GM21723 (cell line): ENCODE measurements around the gene MICU1.
A peak's percentile ranks its signal among the peaks of the same experiment; 100 is the strongest.
"Not testable (repeated sequence)": the region's sequence is repeated elsewhere in the genome, so short reads cannot be mapped to it uniquely, and the experiment has no call there.

Experiments
- ATAC-seq: cut with Tn5 transposase; IDR thresholded peaks from one replicate; pipeline ENCODE4 v1.9.1; 2021; ENCODE audit warnings: mild to moderate bottlenecking, moderate library complexity; ENCODE audit not compliant: unreplicated experiment

Gene MICU1

DNA sequence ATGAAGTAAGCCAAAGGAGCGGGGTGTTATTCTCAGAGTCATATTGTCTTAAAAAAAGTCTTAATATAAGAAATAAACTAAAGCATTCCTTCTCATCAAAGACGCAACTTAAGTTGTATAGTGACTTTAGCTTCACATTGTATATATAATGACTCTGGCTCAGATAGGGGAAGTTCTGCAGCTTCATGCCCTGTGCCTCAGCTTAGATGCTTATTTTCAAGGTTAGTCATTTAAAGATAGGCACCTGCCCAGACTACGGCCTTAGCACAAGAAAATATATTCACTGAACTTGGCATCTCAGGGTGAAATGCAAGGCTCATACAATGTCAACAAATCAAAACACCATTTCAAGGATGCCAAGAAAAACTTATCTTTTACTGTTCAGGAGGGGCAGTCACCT, 218.4 kb downstream of the MICU1 start:
- no peak for ATAC-seq

DNA sequence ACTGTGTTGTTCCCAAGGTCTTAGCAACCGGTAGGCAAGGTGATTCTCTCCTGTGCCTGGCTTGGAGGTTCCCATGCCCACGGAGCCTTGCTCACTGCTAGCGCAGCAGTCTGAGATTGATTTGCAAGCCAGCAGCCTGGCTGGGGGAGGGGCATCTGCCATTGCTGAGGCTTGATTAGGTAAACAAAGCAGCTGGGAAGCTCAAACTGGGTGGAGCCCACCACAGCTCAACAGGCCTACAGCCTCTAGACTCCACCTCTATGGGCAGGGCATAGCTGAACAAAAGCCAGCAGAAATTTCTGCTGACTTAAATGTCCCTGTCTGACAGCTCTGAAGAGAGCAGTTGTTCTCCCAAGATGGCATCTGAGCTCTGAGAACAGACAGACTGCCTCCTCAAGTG, 230.3 kb downstream of the MICU1 start:
- ATAC-seq = not testable (repeated sequence)

DNA sequence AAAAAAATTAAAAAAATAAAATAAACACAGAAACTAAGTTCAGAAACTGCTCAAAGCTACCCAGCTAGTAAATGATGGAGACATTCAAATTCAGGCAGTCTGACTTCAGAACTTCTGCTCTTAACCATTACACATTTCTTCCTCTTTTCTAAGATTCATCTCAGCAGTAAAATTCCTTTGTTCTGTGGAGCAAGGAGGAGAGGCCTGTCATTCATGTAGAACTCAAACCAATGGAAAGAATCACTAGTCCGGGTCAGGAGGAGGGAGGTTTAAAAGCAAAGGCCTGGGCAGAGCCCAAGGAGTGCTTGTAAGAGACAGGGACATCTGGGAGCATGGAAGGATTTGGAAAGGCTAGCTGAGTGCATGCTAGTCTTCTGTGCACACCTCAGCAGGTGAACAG, 233.3 kb downstream of the MICU1 start:
- ATAC-seq = no peak

DNA sequence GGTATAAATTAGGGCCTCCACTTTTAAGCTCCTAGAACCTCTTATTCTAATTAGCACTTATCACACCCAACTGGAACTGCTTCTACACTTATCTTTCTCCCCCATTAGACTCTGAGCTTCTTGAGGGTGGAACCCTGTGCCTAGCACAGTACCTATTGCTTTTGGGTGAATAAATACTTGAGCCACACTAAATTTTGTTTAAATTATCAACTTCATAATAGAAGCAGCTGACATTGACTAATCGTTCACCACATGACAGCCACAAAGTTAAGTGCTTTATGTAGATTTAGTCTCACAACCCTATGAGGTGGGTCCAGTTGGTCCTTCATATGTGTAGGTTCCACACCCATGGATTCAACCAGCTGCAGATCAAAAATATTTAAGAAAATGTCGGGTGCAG, 235.1 kb downstream of the MICU1 start:
- ATAC-seq = no peak

DNA sequence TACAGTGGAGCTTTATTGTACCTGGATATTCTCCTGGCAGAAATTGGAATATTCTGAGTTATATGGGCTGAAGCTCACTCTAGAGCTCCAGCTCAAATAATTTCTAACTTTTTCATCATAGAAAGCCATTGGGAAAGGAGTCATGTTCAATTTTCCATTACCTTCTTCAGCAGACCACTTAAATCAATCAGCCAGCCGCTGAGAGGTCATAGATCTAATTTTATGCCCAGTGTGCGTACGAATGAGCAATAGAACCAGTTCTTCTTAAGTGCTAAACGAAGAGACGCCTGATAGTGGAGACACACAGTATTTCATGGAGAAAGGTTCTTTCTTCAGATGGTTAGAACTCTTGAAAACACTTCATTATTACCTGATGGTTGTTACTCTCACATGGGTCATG, 236.2 kb downstream of the MICU1 start:
- ATAC-seq = no peak

DNA sequence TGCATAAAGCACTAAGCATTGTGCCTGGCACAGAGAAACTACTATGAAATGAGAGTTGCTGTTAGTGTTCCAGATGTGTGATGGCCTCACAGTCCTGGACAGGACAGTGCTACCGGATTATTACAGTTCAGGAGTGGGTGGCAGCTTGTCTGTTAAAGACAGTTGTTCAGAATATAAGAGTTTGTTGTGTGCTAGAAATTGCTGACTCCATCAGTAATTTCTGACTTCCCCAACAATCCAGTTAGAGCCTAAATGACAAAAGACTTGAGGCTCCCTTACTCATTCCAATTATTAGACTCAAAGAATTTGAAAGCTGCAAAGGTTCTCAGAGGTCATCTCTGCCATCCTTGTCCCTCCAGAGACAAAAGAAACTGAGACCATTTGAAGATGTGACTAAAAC, 236.9 kb downstream of the MICU1 start:
- no peak for ATAC-seq

DNA sequence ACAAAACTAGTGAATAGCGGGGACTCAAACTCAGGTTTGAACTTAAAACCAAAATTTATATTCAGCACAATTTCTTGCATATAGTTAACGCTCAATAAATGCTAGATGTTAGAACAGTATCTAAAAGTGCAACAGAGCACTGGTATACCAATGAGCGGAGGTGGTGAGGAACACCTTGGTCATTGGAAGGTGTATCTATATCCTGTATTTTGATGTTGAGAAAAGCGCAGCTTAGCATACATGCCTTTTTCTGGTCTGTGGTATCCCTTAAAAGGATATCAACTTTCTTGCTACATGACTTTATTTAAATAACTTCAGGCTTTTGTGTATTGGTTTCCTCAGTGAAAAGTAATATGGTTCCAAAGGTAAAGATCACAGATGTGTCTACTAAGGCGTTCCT, 237.8 kb downstream of the MICU1 start:
- no peak for ATAC-seq

DNA sequence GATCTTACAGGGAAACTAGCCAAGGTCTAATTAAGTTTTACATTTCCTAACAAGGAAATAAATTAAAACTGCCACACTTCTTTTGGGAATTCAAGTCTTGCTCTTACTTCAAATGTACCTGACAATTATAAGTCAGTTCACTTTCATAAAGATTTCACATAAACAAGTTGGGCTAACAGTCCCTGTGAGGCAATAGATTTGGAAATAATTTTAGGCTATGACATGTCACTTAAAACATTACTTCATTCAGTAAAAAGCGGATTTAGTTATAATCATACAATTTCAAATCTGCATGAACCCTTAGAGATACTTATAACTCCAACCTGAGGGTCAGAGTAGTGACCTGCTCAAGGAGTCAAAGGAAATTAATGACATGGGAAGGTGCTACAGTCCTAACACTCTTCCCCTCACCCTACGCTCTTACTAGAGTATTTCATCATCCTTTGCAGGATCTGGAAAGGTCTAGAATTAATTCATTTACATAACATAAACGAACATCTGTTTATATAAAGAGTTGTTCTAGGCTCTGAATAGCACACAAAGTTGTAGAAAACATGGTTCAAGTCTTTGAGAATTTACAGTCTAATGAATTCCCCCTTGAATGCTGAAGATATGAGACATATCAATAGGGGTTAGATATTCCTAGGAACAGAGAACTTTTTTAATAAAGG, 238.8 kb downstream of the MICU1 start:
- no peak for ATAC-seq

DNA sequence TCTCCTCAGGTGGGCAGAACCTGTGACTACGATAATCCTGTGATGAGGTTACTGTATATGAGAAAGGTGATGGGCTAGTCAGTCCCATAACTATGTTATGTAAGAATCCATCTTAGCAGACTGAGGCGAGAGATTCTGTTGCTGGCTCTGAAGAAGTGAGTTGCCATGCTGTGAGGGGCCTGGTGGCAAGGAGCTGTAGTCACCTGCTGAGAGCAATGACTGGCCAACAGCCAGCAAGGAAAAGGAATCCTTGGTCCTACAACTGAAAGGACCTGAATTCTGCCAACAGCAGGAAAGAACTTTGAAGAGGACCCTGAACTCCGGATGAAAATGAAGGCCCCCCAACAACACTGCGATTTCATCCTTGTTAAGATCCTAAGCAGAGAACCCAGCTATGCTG, 240.2 kb downstream of the MICU1 start:
- no peak for ATAC-seq

DNA sequence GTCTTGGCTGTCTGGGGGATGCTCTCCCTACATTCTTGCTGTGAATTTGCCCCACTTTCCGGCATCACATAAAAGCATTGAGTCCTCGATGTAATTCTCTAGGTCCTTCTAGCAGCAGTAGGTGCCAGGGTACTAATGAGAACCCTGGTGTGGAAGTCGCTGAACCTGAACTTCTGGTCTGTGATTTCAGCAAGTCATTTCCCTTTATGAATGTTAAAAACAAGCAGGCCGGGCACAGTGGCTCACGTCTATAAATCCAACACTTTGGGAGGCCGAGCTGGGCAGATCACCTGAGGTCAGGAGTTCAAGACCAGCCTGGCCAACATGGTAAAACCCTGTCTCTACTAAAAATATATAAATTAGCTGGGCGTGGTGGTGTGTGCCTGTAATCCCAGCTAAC, 240.9 kb downstream of the MICU1 start:
- ATAC-seq = not testable (repeated sequence)

DNA sequence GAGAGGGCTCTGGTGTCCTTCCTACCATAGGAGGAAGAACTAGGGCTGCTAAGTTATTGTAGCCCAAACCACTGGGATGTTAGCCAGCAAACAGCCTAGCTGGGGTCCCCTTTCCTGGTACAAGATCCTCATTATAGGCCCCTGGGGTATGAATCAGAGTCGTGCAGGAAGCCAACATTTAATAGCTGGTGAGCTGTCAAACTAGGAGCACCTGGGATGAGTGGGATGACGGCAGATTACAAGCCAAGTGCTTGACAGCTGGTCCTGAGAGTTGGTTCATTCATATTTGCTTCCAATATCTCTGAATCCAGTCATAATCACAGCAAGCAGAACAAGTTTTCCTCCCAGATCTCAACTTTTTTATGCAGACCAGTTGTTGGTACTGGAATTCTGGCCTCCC, 246.1 kb downstream of the MICU1 start:
- ATAC-seq = no peak

DNA sequence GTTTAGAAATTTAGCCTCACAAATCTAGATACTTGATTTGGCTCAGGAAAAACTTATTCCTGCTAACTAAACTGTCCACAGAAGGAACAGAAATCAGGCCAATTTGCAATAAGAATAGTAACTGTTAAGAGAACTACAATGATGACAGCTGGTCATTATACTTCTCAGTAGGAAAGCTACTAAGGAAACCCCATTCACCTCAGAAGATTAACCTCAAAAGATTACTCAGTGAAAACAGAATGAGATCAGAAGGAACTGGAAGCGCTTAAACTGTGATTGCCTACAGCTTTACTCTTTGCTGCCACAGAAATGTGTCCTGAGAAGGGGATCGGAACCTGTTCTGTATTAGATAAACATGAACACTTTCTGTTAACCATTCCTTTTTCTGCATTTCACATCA, 246.8 kb downstream of the MICU1 start:
- ATAC-seq = no peak

DNA sequence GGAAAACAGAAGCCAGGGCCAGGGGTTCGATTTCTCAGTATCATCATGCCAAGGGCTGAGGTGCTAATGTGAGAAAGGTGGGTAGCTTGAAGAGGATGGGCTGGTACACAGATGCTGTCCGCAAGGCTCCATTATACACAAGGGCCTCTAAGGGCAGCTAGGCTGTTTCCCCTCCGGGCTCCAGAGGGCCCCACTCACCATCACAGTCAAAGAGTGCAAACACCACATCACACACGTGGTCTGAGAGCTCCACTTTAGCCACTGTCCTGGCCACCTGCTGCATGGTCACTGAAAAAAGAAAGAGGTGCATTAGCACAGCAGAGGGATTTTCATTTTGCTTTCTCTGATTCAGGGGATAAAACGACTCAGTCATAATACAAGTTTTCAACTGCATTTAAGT, 250.3 kb downstream of the MICU1 start:
- no peak for ATAC-seq

DNA sequence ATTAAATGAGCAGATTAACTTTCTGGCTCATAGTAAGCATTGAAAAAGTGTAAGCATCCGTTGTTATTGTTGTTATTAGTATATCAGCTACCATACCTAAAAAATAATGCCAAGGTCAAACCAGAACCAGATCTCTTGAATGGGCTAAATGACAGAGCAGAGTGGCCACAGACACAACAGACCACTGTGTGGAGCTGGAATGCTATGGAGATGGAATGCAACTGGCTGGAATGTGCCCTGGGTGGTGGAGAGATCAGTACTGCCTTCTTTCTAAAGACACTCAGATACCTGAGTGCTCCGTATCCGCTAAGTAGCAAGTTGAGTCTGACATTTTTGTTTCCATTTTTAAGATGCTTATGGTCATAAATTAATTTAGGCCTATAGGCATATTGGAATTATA, 250.7 kb downstream of the MICU1 start:
- no peak for ATAC-seq

DNA sequence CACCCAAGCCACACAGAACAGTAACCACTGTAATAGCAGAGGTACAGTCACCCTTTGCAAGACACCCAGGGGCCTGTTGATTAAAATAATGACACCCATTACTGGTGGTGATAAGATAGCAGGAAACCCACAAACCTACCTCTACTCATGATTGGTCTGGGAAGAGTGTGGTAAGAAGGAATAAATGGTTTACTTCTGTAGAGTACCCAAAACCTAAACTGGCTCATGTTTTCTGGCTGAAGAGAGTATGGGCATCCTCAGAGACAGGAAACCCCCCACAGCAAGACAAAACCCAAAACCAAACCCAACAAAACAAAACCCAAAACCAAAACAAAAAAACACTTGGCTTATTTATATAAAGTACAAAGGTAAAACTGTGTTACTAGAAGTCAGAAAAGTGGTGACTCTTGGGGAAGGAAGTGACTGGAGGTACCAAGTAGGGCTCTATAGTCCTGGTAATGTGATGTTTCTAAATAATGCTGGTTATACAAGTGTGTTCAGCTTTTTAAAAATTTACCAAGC, 255.6 kb downstream of the MICU1 start:
- no peak for ATAC-seq

DNA sequence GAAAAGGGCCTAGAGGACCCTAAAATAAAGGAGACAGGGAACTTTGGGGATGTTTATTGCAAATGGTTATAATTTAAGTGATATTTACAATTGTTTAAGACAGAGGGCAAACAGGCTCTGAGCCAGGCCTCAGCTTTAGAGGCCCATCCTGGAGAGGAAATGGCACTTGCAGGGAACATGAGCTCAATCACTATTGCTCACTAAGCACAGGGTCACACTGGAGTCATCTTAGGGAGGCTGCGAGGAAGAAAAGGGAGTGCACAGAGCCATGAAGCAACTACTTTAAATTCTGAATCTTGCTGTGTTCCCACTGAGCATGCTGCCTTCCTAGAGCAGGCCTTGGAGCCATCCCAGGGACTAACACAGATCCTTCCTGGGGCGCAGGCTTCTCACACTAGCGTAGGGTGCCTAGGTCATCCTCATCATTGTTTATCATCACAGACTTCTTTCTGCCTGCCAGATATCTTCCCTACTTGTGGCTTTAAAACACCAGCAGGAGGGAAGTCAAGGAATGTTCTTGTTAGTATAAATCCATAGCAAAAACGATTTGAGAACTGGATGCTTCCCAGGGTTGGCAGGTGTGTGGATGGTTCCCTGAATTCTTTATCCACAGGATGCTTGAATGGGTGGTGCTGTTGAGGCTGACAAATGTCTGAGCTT, 258.4 kb downstream of the MICU1 start:
- ATAC-seq = no peak

DNA sequence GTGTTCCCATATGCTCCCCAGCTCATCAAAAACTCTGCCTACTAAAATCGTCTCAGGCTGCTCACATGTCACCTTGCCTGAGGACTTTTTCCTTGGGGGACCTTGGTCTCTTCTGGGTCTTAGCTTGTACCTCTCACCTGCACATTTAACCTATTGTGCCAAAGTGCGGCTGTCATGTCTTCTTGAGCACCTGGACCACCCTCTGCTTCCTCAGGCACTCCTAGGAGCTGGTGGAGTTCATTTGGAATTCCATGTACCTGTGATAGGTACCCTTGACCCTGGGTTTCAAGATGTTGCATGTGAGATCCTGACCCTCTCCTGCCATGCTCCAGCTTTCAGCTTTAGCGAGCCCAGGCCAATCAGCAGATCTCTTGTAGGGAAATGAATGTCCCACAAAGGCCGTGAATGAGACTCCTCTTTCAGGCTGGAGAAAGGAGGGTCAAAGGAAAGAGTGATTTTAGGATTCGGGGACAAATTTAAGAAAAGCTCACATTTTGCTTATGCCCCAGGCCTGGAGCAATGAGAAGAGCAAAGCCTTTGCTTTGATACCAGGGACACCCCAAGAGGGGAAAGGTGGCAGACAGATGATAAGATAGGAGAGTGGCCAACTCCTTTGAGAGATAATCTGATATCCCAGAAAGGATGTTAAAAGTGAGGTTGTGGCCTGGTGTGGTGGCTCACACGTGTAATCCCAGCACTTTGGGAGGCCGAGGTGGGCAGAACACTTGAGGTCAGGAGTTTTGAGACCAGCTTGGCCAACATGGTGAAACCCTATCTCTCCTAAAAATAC, 260.6 kb downstream of the MICU1 start:
- no peak for ATAC-seq

DNA sequence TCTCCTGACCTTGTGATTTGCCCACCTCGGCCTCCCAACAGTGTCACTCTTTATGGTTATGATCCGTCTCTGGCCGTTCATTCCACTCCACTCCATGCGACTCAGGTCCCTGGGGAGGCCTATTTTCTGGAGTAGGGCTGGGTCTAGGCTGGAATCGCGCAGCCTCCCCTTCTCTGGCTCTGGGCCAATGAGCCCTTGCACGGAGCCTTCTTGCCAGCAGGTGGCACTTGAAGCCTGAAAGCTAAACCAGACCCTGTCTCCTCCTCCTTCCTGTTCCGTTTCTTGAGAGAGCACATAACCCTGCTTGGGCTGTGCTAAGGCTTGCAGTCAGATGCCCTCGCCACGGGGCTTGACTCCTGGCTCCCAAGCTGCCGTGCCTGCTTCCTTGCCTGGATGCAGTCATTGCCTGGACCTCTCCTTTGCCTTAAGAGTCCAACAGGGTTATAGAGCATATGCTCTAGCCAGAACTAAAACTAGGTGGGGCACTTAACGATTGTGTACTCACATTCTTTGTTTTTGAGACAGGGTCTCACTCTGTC, 261.6 kb downstream of the MICU1 start:
- ATAC-seq = peak; percentile 87

DNA sequence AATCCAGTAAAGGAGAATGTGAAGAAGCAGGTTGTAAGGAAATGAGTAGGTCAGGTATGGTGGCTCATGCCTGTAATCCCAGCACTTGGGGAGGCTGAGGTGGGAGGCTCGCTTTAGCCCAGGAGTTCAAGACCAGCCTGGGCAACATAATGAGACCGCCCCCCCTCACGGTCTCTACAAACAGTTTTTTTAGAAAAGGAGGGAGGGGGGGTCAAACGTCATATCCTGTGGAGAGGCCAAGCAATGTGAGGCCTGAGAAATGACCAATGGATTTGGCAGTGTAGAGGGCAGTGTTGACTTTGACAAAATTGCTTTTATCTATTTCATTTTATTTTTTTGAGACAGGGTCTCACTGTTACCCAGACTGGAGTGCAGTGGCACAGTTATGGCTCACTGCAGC, 268.9 kb downstream of the MICU1 start:
- ATAC-seq = no peak

DNA sequence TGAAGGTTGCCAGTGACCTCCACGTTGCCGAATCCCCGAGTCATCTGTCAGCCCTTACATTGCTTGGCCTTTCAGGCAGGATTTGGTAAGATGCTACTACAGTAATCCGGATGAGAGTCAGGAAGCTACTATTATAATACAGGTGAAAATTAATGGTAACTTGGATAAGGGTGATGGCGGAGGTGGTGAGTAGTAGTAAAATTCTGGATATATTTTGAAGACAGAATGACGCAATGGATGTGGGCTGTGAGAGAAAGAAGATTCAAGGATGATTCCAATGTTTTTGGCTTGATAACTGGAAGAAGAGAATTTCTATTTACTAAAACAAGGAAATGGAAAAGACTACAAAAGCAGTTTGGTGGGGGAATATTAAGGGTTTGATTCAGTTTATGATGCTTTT, 269.8 kb downstream of the MICU1 start:
- no peak for ATAC-seq

DNA sequence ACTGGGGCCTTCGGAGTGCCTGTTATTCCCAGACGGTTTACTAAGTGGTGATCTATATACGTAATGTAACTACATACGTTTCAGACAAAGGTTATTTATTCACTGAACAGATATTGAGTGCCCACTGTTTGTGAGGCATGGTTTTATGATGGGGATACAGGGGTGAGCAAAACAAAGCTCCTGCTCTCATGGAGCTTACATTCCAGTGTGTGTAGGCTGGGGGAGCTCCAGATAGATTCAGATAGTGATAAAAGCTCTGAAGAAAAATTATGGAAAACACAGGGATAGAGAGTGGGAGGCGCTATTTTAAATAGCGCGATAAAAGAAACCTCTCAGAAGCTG, 270.7 kb downstream of the MICU1 start:
- peak; percentile 14 for ATAC-seq
